Measurements from ENCODE around the gene DUSP8. TPM values are rescaled to one million over a fixed set of nuclear protein-coding genes. Genes with fewer than 3 reads are reported as not detected.

DUSP8 gene
- total and polyA plus RNA-seq, 2 experiments from 2014 or later = 0.11 TPM; not detected in 1

GRCh38 chr11:1565904-1566247, 6.2 kb downstream of the DUSP8 start:
- Histone ChIP-seq H3K4me1 (ENCODE audit: insufficient read depth) (no peaks in the 10 kb centered on the region), H3K79me2 (ENCODE audit: insufficient read depth) (no peaks in the 10 kb centered on the region), H3K36me3 (ENCODE audit: low read depth) (no peaks in the 10 kb centered on the region), H3K4me3 (no peak overlapping the region), H3K27me3 (replicated peaks; ENCODE audit: insufficient read depth) (peaks cover 4% of the 10 kb centered on the region; the same call in 1 of the 2 replicates), H2AFZ (no peak overlapping the region), H3K9me2 (ENCODE audit: insufficient read depth) (no peaks in the 10 kb centered on the region), H3K9ac (no peak overlapping the region), H3K27ac (no peak overlapping the region), H3F3A (ENCODE audit: insufficient read depth) (no peaks in the 10 kb centered on the region), H3K4me2 (ENCODE audit: unreplicated experiment) (no peak overlapping the region), H3K9me3 (ENCODE audit: low read depth) (no peaks in the 10 kb centered on the region), H4K20me1 (ENCODE audit: insufficient read depth) (no peaks in the 10 kb centered on the region)
- TF ChIP-seq EZH2phosphoT487 (IDR thresholded peaks at IDR 0.05; ENCODE audit: insufficient read depth, low read depth) = no peak
- no peak for TF ChIP-seq EZH2 (IDR thresholded peaks at IDR 0.05; ENCODE audit: insufficient read depth, poor library complexity, severe bottlenecking)
- 76 to 79% methylated on average over 4 to 5 of the region's 5 CpGs for WGBS, 2 experiments (ENCODE audit: low coverage in 1 of 2, low lambda C conversion rate in 2 of 2, missing lambda C conversion rate in 2 of 2)
- DNase-seq = no peak
- in situ Hi-C loops (cut with MboI) = no loop called here

- Histone ChIP-seq H2AFZ (no peak overlapping the region), H3F3A (ENCODE audit: insufficient read depth) (no peaks in the 10 kb centered on the region), H3K79me2 (ENCODE audit: insufficient read depth) (no peaks in the 10 kb centered on the region), H3K36me3 (ENCODE audit: low read depth) (no peaks in the 10 kb centered on the region), H3K9me3 (ENCODE audit: low read depth) (no peaks in the 10 kb centered on the region), H3K4me3 (no peak overlapping the region), H3K27ac (no peak overlapping the region), H3K4me2 (ENCODE audit: unreplicated experiment) (no peak overlapping the region), H4K20me1 (ENCODE audit: insufficient read depth) (no peaks in the 10 kb centered on the region), H3K4me1 (ENCODE audit: insufficient read depth) (no peaks in the 10 kb centered on the region), H3K9ac (no peak overlapping the region), H3K27me3 (replicated peaks; ENCODE audit: insufficient read depth) (no peaks in the 10 kb centered on the region), H3K9me2 (ENCODE audit: insufficient read depth) (no peaks in the 10 kb centered on the region)
- no peak for DNase-seq
- TF ChIP-seq EZH2 (IDR thresholded peaks at IDR 0.05; ENCODE audit: insufficient read depth, poor library complexity, severe bottlenecking) = no peak
- no peak for TF ChIP-seq EZH2phosphoT487 (IDR thresholded peaks at IDR 0.05; ENCODE audit: insufficient read depth, low read depth)
- 66 to 80% methylated on average over 21 to 28 of the region's 28 CpGs for WGBS, 2 experiments (ENCODE audit: low coverage in 1 of 2, low lambda C conversion rate in 2 of 2, missing lambda C conversion rate in 2 of 2)
- in situ Hi-C loops (cut with MboI) = no loop called here
Measured at GRCh38 chr11:1565173-1565903, 6.7 kb downstream of the DUSP8 start.

- Histone ChIP-seq H3K36me3 (ENCODE audit: low read depth) (no peaks in the 10 kb centered on the region), H3K4me1 (ENCODE audit: insufficient read depth) (peaks cover under 1% of the 10 kb centered on the region; the same call in 1 of the 2 replicates), H3K4me3 (no peak overlapping the region), H4K20me1 (ENCODE audit: insufficient read depth) (no peaks in the 10 kb centered on the region), H3K9me2 (ENCODE audit: insufficient read depth) (no peaks in the 10 kb centered on the region), H3F3A (ENCODE audit: insufficient read depth) (no peaks in the 10 kb centered on the region), H3K9me3 (ENCODE audit: low read depth) (no peaks in the 10 kb centered on the region), H3K27me3 (replicated peaks; ENCODE audit: insufficient read depth) (no peaks in the 10 kb centered on the region), H3K4me2 (ENCODE audit: unreplicated experiment) (no peak overlapping the region), H2AFZ (no peak overlapping the region), H3K27ac (no peak overlapping the region), H3K79me2 (ENCODE audit: insufficient read depth) (no peaks in the 10 kb centered on the region), H3K9ac (no peak overlapping the region)
- 39 to 44% methylated on average over 15 to 16 of the region's 16 CpGs for WGBS, 2 experiments (ENCODE audit: low coverage in 1 of 2, low lambda C conversion rate in 2 of 2, missing lambda C conversion rate in 2 of 2)
- peak; percentile 72 for DNase-seq
- TF ChIP-seq EZH2 (IDR thresholded peaks at IDR 0.05; ENCODE audit: insufficient read depth, poor library complexity, severe bottlenecking) (no peak), EZH2phosphoT487 (IDR thresholded peaks at IDR 0.05; ENCODE audit: insufficient read depth, low read depth) (no peak)
- in situ Hi-C loops (cut with MboI) = no loop called here
Measured at GRCh38 chr11:1564535-1565172, 7.4 kb downstream of the DUSP8 start.

GRCh38 chr11:1563697-1564534, 8.2 kb downstream of the DUSP8 start:
- Histone ChIP-seq H2AFZ (no peak overlapping the region), H3K4me1 (ENCODE audit: insufficient read depth) (peaks cover 8% of the 10 kb centered on the region), H3K27me3 (replicated peaks; ENCODE audit: insufficient read depth) (no peaks in the 10 kb centered on the region), H4K20me1 (ENCODE audit: insufficient read depth) (no peaks in the 10 kb centered on the region), H3K4me3 (no peak overlapping the region), H3K9me2 (ENCODE audit: insufficient read depth) (no peaks in the 10 kb centered on the region), H3K9ac (no peak overlapping the region), H3K79me2 (ENCODE audit: insufficient read depth) (no peaks in the 10 kb centered on the region), H3K4me2 (ENCODE audit: unreplicated experiment) (no peak overlapping the region), H3F3A (ENCODE audit: insufficient read depth) (no peaks in the 10 kb centered on the region), H3K36me3 (ENCODE audit: low read depth) (no peaks in the 10 kb centered on the region), H3K27ac (no peak overlapping the region), H3K9me3 (ENCODE audit: low read depth) (no peaks in the 10 kb centered on the region)
- no peak for DNase-seq
- WGBS, 2 experiments (ENCODE audit: low coverage in 1 of 2, low lambda C conversion rate in 2 of 2, missing lambda C conversion rate in 2 of 2) = 72 to 74% methylated on average over 27 to 29 of the region's 29 CpGs
- in situ Hi-C loops (cut with MboI) = no loop called here
- no peak for TF ChIP-seq EZH2 (IDR thresholded peaks at IDR 0.05; ENCODE audit: insufficient read depth, poor library complexity, severe bottlenecking)
- no peak for TF ChIP-seq EZH2phosphoT487 (IDR thresholded peaks at IDR 0.05; ENCODE audit: insufficient read depth, low read depth)
